ACC112 (cell line): Measurements from ENCODE around the gene MXRA8.
"Not testable (repeated sequence)": the region's sequence is repeated elsewhere in the genome, so short reads cannot be mapped to it uniquely, and the experiment has no call there.

ENCODE experiments used
- H2AFZ ChIP-seq: fragments of 200-600 bp; sonication (generic); one replicate; pipeline ENCODE4 v1.6.0; 2017; ENCODE audit warnings: antibody characterized with exemption, low read length; ENCODE audit not compliant: unreplicated experiment
- H3K27ac ChIP-seq: fragments of 200-600 bp; sonication (generic); 2 replicates; pipeline ENCODE4 v1.5.1; 2014; ENCODE audit warnings: low read depth, mild to moderate bottlenecking, antibody characterized with exemption, low read length, moderate library complexity
- H3K27me3 ChIP-seq: fragments of 200-600 bp; sonication (generic); 2 replicates; pipeline ENCODE4 v1.6.1; 2014; ENCODE audit warnings: mild to moderate bottlenecking, antibody characterized with exemption, low read length, moderate library complexity, mixed read lengths; ENCODE audit not compliant: insufficient read depth
- H3K36me3 ChIP-seq: fragments of 200-600 bp; sonication (generic); 2 replicates; pipeline ENCODE4 v1.6.1; 2016; ENCODE audit warnings: mild to moderate bottlenecking, antibody characterized with exemption, low read length, moderate library complexity, mixed read lengths; ENCODE audit not compliant: insufficient read depth
- H3K4me1 ChIP-seq: fragments of 200-600 bp; sonication (generic); one replicate; pipeline ENCODE4 v1.6.1; 2016; ENCODE audit warnings: low read length, mixed read lengths; ENCODE audit not compliant: insufficient read depth, unreplicated experiment, control insufficient read depth
- H3K4me3 ChIP-seq: fragments of 200-600 bp; sonication (generic); 2 replicates; pipeline ENCODE4 v1.5.1; 2014; ENCODE audit warnings: mild to moderate bottlenecking, low read depth, low read length
- H3K79me2 ChIP-seq: fragments of 200-600 bp; sonication (generic); one replicate; pipeline ENCODE4 v1.6.0; 2016; ENCODE audit warnings: low read length; ENCODE audit not compliant: control insufficient read depth, unreplicated experiment, insufficient read depth

MXRA8 gene, protein sequence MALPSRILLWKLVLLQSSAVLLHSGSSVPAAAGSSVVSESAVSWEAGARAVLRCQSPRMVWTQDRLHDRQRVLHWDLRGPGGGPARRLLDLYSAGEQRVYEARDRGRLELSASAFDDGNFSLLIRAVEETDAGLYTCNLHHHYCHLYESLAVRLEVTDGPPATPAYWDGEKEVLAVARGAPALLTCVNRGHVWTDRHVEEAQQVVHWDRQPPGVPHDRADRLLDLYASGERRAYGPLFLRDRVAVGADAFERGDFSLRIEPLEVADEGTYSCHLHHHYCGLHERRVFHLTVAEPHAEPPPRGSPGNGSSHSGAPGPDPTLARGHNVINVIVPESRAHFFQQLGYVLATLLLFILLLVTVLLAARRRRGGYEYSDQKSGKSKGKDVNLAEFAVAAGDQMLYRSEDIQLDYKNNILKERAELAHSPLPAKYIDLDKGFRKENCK

DNA sequence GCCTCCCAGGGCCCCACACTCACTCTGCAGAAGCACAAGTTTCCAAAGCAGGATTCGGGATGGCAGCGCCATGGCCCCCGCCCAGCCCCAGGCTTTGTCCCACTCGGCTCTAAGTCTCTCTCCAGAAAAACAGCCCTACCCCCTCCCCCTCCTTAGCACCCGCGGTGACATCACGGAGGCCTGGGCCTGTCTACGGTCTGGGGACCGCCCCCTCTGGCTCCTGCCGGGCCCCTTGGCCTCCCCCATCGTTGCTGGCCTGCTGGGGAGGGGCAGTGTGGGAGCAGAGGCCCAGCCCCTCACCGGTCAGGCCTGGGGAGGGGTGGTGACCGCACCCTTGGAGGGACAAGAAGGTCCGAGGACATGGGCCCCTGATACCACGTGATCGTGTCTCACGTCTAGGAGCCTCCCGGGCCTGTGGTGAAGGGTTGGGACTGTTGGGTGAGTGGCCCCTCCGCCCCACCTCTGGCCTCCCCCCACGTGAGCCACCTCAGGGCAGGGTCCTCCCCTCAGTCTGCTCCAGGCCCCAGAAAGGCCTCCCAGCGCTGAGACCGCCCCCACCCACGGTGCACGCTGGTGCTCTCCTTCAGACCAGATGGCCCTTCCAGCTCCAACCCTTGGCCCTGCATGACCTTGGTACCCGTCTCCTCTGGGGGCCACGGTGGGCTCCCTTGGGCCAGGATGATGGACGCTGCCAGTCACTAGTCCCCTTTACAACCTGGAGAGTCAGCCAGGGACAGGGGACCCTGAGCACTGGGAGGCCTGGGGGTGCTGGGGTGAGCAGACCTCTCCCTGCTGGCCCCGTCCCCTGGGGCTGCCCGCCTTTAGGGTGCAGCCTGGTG is at the start of gene MXRA8:
TSS of gene MXRA8 (minus strand) at position 123 of the 839 bp plus-strand sequence. CDS start at position 72, 51 bp downstream.
- H3K4me1 ChIP-seq, result peaks cover 41% of the 10 kb centered on the region
- H2AFZ ChIP-seq, result peak within 1 kb of the TSS; percentile 55
- H3K27ac ChIP-seq, result peak within 1 kb of the TSS; percentile 93
- peak within 1 kb of the TSS; percentile 90 for H3K4me3 ChIP-seq
- H3K36me3 ChIP-seq, result no peaks in the 10 kb centered on the region
- no peaks in the 10 kb centered on the region for H3K27me3 ChIP-seq
- H3K79me2 ChIP-seq, result peaks cover 29% of the 10 kb centered on the region

DNA sequence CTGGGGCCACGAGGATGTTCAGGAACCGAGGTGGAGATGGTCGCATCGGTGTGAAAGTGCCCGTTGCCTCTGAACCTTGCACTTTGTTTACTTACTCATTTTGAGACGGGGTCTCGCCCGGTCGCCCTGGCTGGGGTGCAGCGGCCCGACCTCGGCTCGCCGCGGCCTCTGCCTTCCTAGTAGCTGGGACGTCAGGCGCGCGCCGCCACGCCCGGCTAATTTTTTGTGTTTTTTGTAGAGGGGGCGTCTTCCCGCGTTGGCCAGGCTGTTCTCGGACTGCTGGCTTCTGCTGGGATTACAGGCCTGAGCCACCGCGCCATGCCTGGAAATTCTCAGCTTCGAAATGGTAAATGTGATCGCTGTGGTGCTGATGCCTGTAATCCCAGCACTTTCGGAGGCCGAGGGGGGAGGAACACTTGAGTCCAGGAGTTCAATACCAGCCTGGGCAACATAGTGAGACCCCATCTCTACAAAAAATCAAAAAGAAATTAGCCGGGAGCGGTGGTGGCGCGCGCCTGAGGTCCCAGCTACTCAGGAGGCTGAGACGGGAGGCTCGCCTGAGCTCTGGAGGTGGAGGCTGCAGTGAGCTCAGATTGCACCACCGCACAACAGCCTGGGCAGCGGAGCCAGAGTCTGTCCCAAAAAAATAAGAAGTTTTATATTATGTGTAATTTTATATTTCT is 49.4 kb upstream of the MXRA8 start:
- Histone ChIP-seq H3K27ac (peak overlapping the region; percentile 67), H3K4me1 (peaks cover 12% of the 10 kb centered on the region), H3K36me3 (peaks cover 10% of the 10 kb centered on the region), H3K79me2 (peaks cover 47% of the 10 kb centered on the region), H3K4me3 (peak overlapping the region; percentile 91), H3K27me3 (no peaks in the 10 kb centered on the region), H2AFZ (peak overlapping the region; percentile 27)

DNA sequence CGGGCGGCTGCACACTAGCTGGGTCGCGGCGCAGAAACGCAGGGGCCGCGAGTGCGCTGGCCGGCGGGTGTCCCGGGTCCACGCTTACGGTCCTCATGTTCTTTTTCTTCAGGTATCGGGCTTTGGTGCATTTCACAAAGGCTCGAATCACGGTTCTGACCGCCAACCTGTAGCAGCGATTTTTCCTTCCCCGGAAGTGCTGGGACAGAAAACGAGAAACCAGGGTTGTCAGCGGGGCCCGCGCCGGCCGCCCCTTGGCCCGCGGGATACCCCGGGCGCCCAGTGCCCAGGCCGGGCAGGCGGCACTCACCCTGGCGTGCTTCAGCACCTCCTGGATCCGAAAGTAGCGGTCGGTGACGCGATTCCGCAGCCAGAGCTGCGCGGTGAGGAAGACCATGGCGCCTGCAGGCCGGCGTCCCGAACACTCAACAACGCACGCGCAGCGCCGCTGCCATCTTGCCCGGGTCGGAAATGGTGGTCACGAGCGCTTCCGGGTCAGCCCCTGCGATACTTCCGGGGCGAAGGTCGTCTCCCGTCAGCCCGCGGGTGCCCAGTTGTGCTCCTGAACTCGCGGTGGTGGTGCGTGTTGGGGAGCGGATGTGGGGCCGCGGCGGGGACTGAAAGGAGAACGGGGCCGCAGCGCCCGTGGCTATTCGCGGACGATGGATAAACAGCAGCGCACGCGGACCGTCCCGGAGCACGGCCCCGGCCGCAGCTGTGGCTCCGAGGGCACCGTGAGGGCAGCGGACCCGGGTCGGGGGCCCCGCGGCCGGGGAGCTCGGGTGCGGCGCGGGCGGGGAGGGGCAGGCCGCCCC is 48.7 kb upstream of the MXRA8 start, which contains the start of gene MRPL20:
TSS of gene MRPL20 (minus strand) at position 473 of the 815 bp plus-strand sequence. CDS start at position 397, 76 bp downstream.
- Histone ChIP-seq H3K79me2 (peaks cover 47% of the 10 kb centered on the region), H3K27me3 (no peaks in the 10 kb centered on the region), H2AFZ (peak within 1 kb of the TSS; percentile 74), H3K36me3 (peaks cover 14% of the 10 kb centered on the region), H3K4me1 (peaks cover 12% of the 10 kb centered on the region), H3K27ac (peak within 1 kb of the TSS; percentile 67), H3K4me3 (peak within 1 kb of the TSS; percentile 91)

DNA sequence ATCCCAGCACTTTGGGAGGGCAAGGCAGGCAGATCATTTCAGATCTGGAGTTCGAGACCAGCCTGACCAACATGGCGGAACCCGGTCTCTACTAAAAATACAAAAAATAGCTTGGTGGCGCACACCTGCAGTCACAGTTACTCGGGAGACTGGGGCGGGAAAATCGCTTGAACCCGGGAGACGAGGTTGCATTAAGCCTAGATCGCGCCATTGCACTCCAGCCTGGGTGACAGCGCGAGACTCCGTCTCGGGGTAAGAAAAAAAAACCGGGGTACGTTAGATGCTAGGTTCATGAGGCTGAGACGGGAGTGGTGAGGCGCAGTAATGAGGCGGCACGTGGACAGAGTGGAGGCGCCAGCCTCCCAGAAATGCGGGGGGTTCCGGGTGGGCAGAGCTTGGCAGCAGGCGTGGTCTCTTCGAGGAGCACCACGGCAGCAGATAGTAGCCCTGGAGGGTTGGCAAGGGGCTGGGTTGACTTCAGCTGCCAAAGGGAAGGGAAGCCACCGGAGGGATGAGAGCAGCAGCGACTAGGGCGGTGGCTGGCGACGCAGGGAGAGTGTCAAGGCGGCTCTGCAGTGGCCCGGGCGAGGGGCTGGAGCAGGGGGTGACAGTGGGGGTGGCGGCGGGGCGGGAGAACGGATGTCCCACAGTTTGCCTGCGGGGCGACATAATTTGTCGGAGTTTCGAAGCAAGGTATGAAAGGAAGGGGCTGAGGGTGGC is 47.9 kb upstream of the MXRA8 start:
- Histone ChIP-seq H3K4me3 (peak overlapping the region; percentile 91), H3K27ac (peak overlapping the region; percentile 67; the same call in 1 of the 2 replicates), H3K4me1 (peaks cover 12% of the 10 kb centered on the region), H3K36me3 (peaks cover 17% of the 10 kb centered on the region), H3K27me3 (no peaks in the 10 kb centered on the region), H2AFZ (no peak overlapping the region), H3K79me2 (peaks cover 55% of the 10 kb centered on the region)

DNA sequence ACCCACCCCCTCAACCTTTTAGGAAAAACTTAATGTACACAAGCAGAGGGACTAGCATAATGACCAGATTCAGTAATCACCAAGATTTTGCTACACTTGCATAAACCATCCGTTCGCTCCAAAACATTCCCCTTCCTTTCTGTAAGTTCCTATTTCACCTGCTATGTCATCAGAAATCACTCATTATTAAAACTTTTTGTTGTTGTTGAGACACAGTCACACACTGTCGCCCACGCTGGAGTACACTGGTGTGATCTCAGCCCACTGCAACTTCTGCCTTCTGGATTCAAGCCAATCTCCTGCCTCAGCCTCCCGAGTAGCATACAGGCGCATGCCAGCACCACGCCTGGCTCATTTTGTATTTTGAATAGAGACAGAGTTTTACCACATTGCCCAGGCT is 45.3 kb upstream of the MXRA8 start:
- no peaks in the 10 kb centered on the region for H3K27me3 ChIP-seq
- H3K4me1 ChIP-seq, result peaks cover 24% of the 10 kb centered on the region
- H2AFZ ChIP-seq, result no peak overlapping the region
- H3K79me2 ChIP-seq, result peaks cover 70% of the 10 kb centered on the region
- no peak overlapping the region for H3K27ac ChIP-seq
- peaks cover 21% of the 10 kb centered on the region; the same call in 1 of the 2 replicates for H3K36me3 ChIP-seq
- no peak overlapping the region for H3K4me3 ChIP-seq

DNA sequence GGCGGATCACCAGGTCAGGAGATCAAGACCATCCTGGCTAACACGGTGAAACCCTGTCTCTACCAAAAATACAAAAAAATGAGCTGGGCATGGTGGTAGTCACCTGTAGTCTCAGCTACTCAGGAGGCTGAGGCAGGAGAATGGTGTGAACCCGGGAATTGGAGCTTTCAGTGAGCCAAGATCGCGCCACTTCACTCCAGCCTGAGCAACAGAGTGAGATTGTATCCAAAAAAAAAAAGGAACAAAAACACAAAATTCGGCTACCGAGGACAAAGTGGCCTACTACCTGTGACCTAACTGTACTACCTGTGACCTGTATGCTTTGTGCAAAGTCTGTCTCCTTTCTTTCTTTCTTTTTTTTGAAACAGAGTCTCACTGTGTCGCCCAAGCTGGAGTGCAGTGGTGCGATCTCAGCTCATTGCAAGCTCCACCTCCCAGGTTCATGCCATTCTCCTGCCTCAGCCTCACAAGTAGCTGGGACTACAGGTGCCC is 44.6 kb upstream of the MXRA8 start:
- H3K27me3 ChIP-seq, H2AFZ ChIP-seq, H3K27ac ChIP-seq, H3K4me3 ChIP-seq: not testable (repeated sequence)
- H3K4me1 ChIP-seq, result peaks cover 22% of the 10 kb centered on the region
- peaks cover 70% of the 10 kb centered on the region for H3K79me2 ChIP-seq
- H3K36me3 ChIP-seq, result peaks cover 22% of the 10 kb centered on the region; the same call in 1 of the 2 replicates

DNA sequence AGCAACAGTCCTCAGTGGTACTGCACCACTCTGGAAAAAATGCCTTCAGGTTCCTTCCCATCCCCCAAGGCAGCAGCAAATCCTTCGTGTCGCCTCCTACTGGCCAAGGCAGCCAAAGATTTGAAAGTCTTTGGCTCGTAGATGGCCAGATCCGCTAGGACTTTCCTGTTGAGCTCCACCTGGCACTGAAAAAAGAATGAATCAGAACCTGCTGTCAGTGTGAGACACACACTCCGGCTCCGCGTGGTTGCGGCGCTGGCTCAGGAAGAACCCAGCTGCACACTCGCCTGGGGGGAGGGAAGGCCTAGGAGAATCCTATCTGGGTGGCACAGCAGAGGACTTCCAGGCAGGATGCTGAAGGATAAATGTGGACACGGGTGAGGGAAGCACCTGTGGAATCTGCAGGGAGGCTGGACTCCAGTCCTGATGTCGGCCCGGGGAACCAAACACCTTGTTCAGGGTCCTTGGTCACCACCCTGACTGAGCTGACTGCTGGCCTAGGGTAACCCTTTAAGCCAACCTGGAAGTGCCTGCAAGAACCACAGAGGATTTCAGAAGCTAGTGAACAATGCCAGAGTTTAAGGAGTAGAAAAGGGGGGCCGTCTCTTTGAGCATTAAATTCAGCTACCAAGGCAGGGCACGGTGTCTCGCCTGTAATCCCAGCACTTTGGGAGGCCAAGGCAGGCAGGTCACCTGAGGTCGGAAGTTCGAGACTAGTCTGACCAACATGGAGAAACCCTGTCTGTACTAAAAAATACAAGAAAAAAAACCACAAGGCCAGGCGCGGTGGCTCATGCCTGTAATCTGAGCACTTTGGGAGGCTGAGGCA is 43.9 kb upstream of the MXRA8 start:
- Histone ChIP-seq H3K4me3 (no peak overlapping the region), H3K4me1 (peaks cover 28% of the 10 kb centered on the region), H3K27ac (no peak overlapping the region), H3K27me3 (no peaks in the 10 kb centered on the region), H3K79me2 (peaks cover 70% of the 10 kb centered on the region), H2AFZ (no peak overlapping the region), H3K36me3 (peaks cover 27% of the 10 kb centered on the region)

DNA sequence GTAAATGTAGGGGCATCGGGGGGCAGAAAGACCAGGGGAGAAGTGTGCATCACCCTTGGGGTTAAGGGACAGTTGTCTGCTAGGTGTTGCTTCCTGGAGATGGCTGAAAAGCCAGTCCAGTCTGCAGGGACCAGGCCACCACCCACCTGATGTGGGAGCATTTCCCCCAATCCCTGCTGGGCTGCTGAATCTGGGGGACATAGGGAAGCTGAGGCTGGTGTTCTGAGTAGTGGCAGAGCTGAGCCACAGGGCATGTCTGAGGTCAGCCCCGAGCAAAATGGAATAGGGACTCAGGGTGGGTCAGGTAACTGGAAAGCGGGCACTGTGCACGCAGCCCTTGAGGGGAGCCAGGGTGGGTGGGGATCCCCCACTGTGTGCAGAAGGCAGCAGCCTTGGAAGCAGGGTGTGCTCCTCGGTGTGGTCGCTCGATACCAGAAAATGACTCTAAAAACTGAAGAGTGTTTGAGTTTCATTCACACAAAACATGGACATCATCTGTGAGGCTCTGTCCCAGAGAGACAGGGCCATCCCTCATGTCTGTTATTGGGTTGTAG is 43.2 kb upstream of the MXRA8 start:
- Histone ChIP-seq H3K27me3 (no peaks in the 10 kb centered on the region), H2AFZ (no peak overlapping the region)

More for the DNA sequence above, 43.2 kb upstream of the MXRA8 start:
- H3K4me3 ChIP-seq, result no peak overlapping the region; the same call in 1 of the 2 replicates
- peaks cover 29% of the 10 kb centered on the region for H3K4me1 ChIP-seq
- H3K27ac ChIP-seq, result no peak overlapping the region
- H3K36me3 ChIP-seq, result peaks cover 32% of the 10 kb centered on the region
- H3K79me2 ChIP-seq, result peaks cover 68% of the 10 kb centered on the region
